Activated CD8-positive, alpha-beta T cell treated with anti-CD3 and anti-CD28 coated beads for 36 hours (primary cell): ENCODE results near the gene MEX3A. TPM values are rescaled to one million over a fixed set of nuclear protein-coding genes. Genes with fewer than 3 reads are reported as not detected.

Experiments
- ATAC-seq: fragments of 200-7000 bp; cut with Tn5 transposase; one replicate; pipeline ENCODE4 v1.10.0; 2021; ENCODE audit warnings: mild to moderate bottlenecking, moderate library complexity
- CTCF ChIA-PET: fragments of 350-600 bp; sonication (Branson Sonifier 250); formaldehyde crosslinking; loops from one replicate; lab custom pipeline; 2021; ENCODE audit warnings: antibody characterized with exemption; lab: Charles Lee
- POLR2A ChIA-PET: fragments of 350-600 bp; sonication (Branson Sonifier 250); formaldehyde crosslinking; loops from one replicate; lab custom pipeline; 2021; ENCODE audit warnings: antibody characterized with exemption; lab: Charles Lee
- DNase-seq: peaks from one replicate; pipeline ENCODE4 v3.0.0-alpha.2; 2020
- H3K27ac Mint-ChIP-seq: one replicate; pipeline ENCODE4 v1.8.0; 2021; ENCODE audit warnings: mild to moderate bottlenecking, mixed read lengths
- H3K27me3 Mint-ChIP-seq: one replicate; pipeline ENCODE4 v1.8.0; 2021; ENCODE audit warnings: mixed read lengths
- H3K36me3 Mint-ChIP-seq: one replicate; pipeline ENCODE4 v1.8.0; 2021; ENCODE audit warnings: low read depth, mixed read lengths
- H3K4me1 Mint-ChIP-seq: one replicate; pipeline ENCODE4 v1.8.0; 2021; ENCODE audit warnings: low read depth, mixed read lengths
- H3K4me3 Mint-ChIP-seq: one replicate; pipeline ENCODE4 v1.8.0; 2021; ENCODE audit warnings: mild to moderate bottlenecking, moderate library complexity, mixed read lengths
- H3K9me3 Mint-ChIP-seq: one replicate; pipeline ENCODE4 v1.8.0; 2021; ENCODE audit warnings: mixed read lengths
- intact Hi-C: fragments of 100-400 bp; cut with micrococcal nuclease; formaldehyde crosslinking; loops from one replicate; pipeline ENCODE4 v1.10.0; 2022
- total RNA-seq, 2 experiments: library from RNA; stranded (reverse); gene quantifications; one replicate each; pipeline ENCODE4 v1.2.3, GENCODE V29; 2021
- TF ChIP-seq, protein P1 (sequence below): fragments of 200-600 bp; IDR thresholded peaks from one replicate; pipeline ENCODE4 v1.8.0; 2022; ENCODE audit warnings: antibody characterized with exemption, mild to moderate bottlenecking

The MEX3A gene
- total RNA-seq, 2 experiments from 2014 or later = 0.45 to 0.83 TPM

- POLR2A ChIA-PET = no interaction called here
- peaks cover 20% of the 10 kb centered on the region for H3K27me3 Mint-ChIP-seq
- no peaks in the 10 kb centered on the region for H3K9me3 Mint-ChIP-seq
These were observed 1.9 kb downstream of the MEX3A start for GRCh38 chr1:156080241-156080862.

GRCh38 chr1:156079762-156080161 is 2.5 kb downstream of the MEX3A start:
- Mint-ChIP-seq H3K27ac (no peak overlapping the region), H3K4me3 (no peak overlapping the region), H3K27me3 (peaks cover 16% of the 10 kb centered on the region), H3K9me3 (no peaks in the 10 kb centered on the region), H3K4me1 (peaks cover 6% of the 10 kb centered on the region), H3K36me3 (no peaks in the 10 kb centered on the region)
- intact Hi-C loops = no loop called here
- no peak for DNase-seq
- ATAC-seq = no peak
- CTCF ChIA-PET = interaction anchor here (0.6 to 1.1 kb wide), 3 partner anchors 13 to 113 kb away, joined by 3 to 4 read pairs (median 3); no protein-coding TSS in a partner anchor
- TF ChIP-seq, protein P1, sequence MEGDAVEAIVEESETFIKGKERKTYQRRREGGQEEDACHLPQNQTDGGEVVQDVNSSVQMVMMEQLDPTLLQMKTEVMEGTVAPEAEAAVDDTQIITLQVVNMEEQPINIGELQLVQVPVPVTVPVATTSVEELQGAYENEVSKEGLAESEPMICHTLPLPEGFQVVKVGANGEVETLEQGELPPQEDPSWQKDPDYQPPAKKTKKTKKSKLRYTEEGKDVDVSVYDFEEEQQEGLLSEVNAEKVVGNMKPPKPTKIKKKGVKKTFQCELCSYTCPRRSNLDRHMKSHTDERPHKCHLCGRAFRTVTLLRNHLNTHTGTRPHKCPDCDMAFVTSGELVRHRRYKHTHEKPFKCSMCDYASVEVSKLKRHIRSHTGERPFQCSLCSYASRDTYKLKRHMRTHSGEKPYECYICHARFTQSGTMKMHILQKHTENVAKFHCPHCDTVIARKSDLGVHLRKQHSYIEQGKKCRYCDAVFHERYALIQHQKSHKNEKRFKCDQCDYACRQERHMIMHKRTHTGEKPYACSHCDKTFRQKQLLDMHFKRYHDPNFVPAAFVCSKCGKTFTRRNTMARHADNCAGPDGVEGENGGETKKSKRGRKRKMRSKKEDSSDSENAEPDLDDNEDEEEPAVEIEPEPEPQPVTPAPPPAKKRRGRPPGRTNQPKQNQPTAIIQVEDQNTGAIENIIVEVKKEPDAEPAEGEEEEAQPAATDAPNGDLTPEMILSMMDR = no peak
- POLR2A ChIA-PET = no interaction called here

More at GRCh38 chr1:156080241-156080862, 1.9 kb downstream of the MEX3A start:
- no peak overlapping the region for H3K27ac Mint-ChIP-seq
- H3K4me3 Mint-ChIP-seq = no peak overlapping the region
- DNase-seq (no peak), ATAC-seq (no peak)
- CTCF ChIA-PET = interaction anchor here (1.1 kb wide), 1 partner anchor 14 kb away, joined by 4 read pairs; no protein-coding TSS in a partner anchor
- no peaks in the 10 kb centered on the region for H3K36me3 Mint-ChIP-seq
- peaks cover 6% of the 10 kb centered on the region for H3K4me1 Mint-ChIP-seq
- TF ChIP-seq, protein P1 = no peak
- intact Hi-C loops = no loop called here

DNA sequence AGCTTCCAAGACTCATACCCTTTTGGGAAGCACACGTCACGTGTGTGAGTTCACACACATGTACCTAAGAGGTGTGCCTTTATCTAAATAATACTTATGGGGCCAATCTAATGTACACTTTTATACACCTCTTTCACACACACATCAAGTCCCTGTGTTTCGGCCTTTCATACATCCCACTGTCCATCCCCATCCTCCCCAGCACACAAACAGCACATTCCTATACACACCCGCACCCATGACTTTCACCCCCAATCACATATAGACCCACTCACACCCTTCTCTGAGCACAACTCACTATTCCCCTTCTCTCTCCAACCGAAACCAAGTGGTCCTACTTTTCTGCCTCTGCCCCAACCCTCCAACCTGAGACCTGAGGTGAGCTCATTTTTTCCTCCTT is 3.5 kb downstream of the MEX3A start:
- no peaks in the 10 kb centered on the region for H3K36me3 Mint-ChIP-seq
- peaks cover 6% of the 10 kb centered on the region for H3K27me3 Mint-ChIP-seq
- peaks cover 5% of the 10 kb centered on the region for H3K4me1 Mint-ChIP-seq
- no peak overlapping the region for H3K27ac Mint-ChIP-seq
- intact Hi-C loops = no loop called here
- TF ChIP-seq, protein P1 = no peak
- ATAC-seq = no peak
- H3K4me3 Mint-ChIP-seq = no peak overlapping the region
- no peaks in the 10 kb centered on the region for H3K9me3 Mint-ChIP-seq
- CTCF ChIA-PET = interaction anchor here (0.8 to 1.0 kb wide), 3 partner anchors 12 to 18 kb away, joined by 3 to 6 read pairs (median 3); no protein-coding TSS in a partner anchor
- no peak for DNase-seq
- POLR2A ChIA-PET = interaction anchor here (1.6 kb wide), 1 partner anchor 18 kb away, joined by 4 read pairs; no protein-coding TSS in a partner anchor

GRCh38 chr1:156077430-156077760 is 4.9 kb downstream of the MEX3A start:
- no peaks in the 10 kb centered on the region for H3K9me3 Mint-ChIP-seq
- DNase-seq = no peak
- ATAC-seq = no peak
- no peaks in the 10 kb centered on the region for H3K4me1 Mint-ChIP-seq
- no peaks in the 10 kb centered on the region for H3K36me3 Mint-ChIP-seq
- TF ChIP-seq, protein P1 = no peak
- no peak overlapping the region for H3K4me3 Mint-ChIP-seq
- no peak overlapping the region for H3K27ac Mint-ChIP-seq
- POLR2A ChIA-PET = no interaction called here
- CTCF ChIA-PET = no interaction called here
- intact Hi-C loops = no loop called here
- H3K27me3 Mint-ChIP-seq = no peaks in the 10 kb centered on the region

- Mint-ChIP-seq H3K9me3 (no peaks in the 10 kb centered on the region), H3K27me3 (no peaks in the 10 kb centered on the region), H3K4me3 (peak overlapping the region; percentile 44), H3K4me1 (no peaks in the 10 kb centered on the region), H3K27ac (no peak overlapping the region), H3K36me3 (no peaks in the 10 kb centered on the region)
- intact Hi-C loops = no loop called here
- TF ChIP-seq, protein P1 = no peak
- DNase-seq (peak; percentile 37), ATAC-seq (peak; percentile 72)
- POLR2A ChIA-PET = no interaction called here
- CTCF ChIA-PET = no interaction called here
These were observed 5.4 kb downstream of the MEX3A start for GRCh38 chr1:156076609-156077429.
